Measurements from ENCODE around the gene ZNF620. TPM values are rescaled to one million over a fixed set of nuclear protein-coding genes. Genes with fewer than 3 reads are reported as not detected.

ZNF620 gene
- polyA plus RNA-seq, 1 donor (not counting 4 experiments of a cell fraction or from before 2014, with no cell fraction given), result 0.35 TPM

- H3K27ac ChIP-seq (ENCODE audit: control insufficient read depth, insufficient read depth, low read length), result no peak overlapping the region
- no peaks in the 10 kb centered on the region for H3K9me3 ChIP-seq (ENCODE audit: control insufficient read depth, low read depth, low read length)
- no peak overlapping the region for H3K9ac ChIP-seq (ENCODE audit: control insufficient read depth, extremely low read depth, insufficient read depth, low read length)
- peaks cover 15% of the 10 kb centered on the region for H4K20me1 ChIP-seq (ENCODE audit: control insufficient read depth, extremely low read depth, insufficient read depth, low read length)
- dilution Hi-C loops (cut with MboI; ENCODE audit: extremely low pct_ligation_motif_present, low sequenced_read_pairs), result no loop called here
- DNase-seq (ENCODE audit: low read depth, low spot score) (no peak), FAIRE-seq (no peak)
- H3K4me1 ChIP-seq (ENCODE audit: control insufficient read depth, extremely low read depth, insufficient read depth, low read length), result no peaks in the 10 kb centered on the region
- peaks cover 23 to 36% of the 10 kb centered on the region in 2 experiments for H3K36me3 ChIP-seq (ENCODE audit: control insufficient read depth in 2 of 2, extremely low read depth in 1 of 2, insufficient read depth in 2 of 2, low read length in 2 of 2)
- no peak overlapping the region for H2AFZ ChIP-seq (ENCODE audit: control insufficient read depth, low read length)
- H3K4me2 ChIP-seq (ENCODE audit: control insufficient read depth, extremely low read depth, insufficient read depth, low read depth, low read length), result no peak overlapping the region
- H3K79me2 ChIP-seq (ENCODE audit: control insufficient read depth, insufficient read depth, low read length), result peaks cover 9% of the 10 kb centered on the region
- no peak overlapping the region for H3K4me3 ChIP-seq (ENCODE audit: control insufficient read depth in 2 of 3, extremely low read depth in 1 of 3, insufficient read depth in 2 of 3, low read depth in 1 of 3, low read length in 3 of 3)
- TF ChIP-seq CTCF (optimal IDR thresholded peaks at IDR 0.05 in 1 of 3, IDR thresholded peaks at IDR 0.05 in 1 of 3, conservative IDR thresholded peaks at IDR 0.05 in 1 of 3; ENCODE audit: extremely low read depth in 1 of 3, insufficient read depth in 2 of 3, low read length in 3 of 3) (no peak), EZH2 (IDR thresholded peaks at IDR 0.05; ENCODE audit: low read length) (no peak)
- H3K27me3 ChIP-seq (ENCODE audit: control insufficient read depth, extremely low read depth, insufficient read depth, low read length), result no peaks in the 10 kb centered on the region
- no peaks in the 10 kb centered on the region for H3K9me1 ChIP-seq (ENCODE audit: control insufficient read depth, extremely low read depth, insufficient read depth, low read length)
These were observed 41.3 kb upstream of the ZNF620 start for GRCh38 chr3:40464339-40465110.

- peaks cover 6% of the 10 kb centered on the region for H3K79me2 ChIP-seq (ENCODE audit: control insufficient read depth, insufficient read depth, low read length)
- no peaks in the 10 kb centered on the region for H3K27me3 ChIP-seq (ENCODE audit: control insufficient read depth, extremely low read depth, insufficient read depth, low read length)
- no peak overlapping the region for H3K9ac ChIP-seq (ENCODE audit: control insufficient read depth, extremely low read depth, insufficient read depth, low read length)
- H3K27ac ChIP-seq (ENCODE audit: control insufficient read depth, insufficient read depth, low read length), result no peak overlapping the region
- no peak overlapping the region for H3K4me2 ChIP-seq (ENCODE audit: control insufficient read depth, extremely low read depth, insufficient read depth, low read depth, low read length)
- TF ChIP-seq CTCF (optimal IDR thresholded peaks at IDR 0.05 in 1 of 3, IDR thresholded peaks at IDR 0.05 in 1 of 3, conservative IDR thresholded peaks at IDR 0.05 in 1 of 3; ENCODE audit: extremely low read depth in 1 of 3, insufficient read depth in 2 of 3, low read length in 3 of 3), result no peak
- no peak for TF ChIP-seq EZH2 (IDR thresholded peaks at IDR 0.05; ENCODE audit: low read length)
- H2AFZ ChIP-seq (ENCODE audit: control insufficient read depth, low read length), result no peak overlapping the region
- H3K9me1 ChIP-seq (ENCODE audit: control insufficient read depth, extremely low read depth, insufficient read depth, low read length), result no peaks in the 10 kb centered on the region
- dilution Hi-C loops (cut with MboI; ENCODE audit: extremely low pct_ligation_motif_present, low sequenced_read_pairs), result no loop called here
- no peaks in the 10 kb centered on the region for H3K4me1 ChIP-seq (ENCODE audit: control insufficient read depth, extremely low read depth, insufficient read depth, low read length)
- H3K36me3 ChIP-seq (ENCODE audit: control insufficient read depth in 2 of 2, extremely low read depth in 1 of 2, insufficient read depth in 2 of 2, low read length in 2 of 2), result peaks cover 22 to 36% of the 10 kb centered on the region in 2 experiments
- H4K20me1 ChIP-seq (ENCODE audit: control insufficient read depth, extremely low read depth, insufficient read depth, low read length), result peaks cover 11% of the 10 kb centered on the region
- FAIRE-seq (no peak), DNase-seq (ENCODE audit: low read depth, low spot score) (no peak)
- no peak overlapping the region for H3K4me3 ChIP-seq (ENCODE audit: control insufficient read depth in 2 of 3, extremely low read depth in 1 of 3, insufficient read depth in 2 of 3, low read depth in 1 of 3, low read length in 3 of 3)
- H3K9me3 ChIP-seq (ENCODE audit: control insufficient read depth, low read depth, low read length), result no peaks in the 10 kb centered on the region
These were observed 40.8 kb upstream of the ZNF620 start for GRCh38 chr3:40465111-40465407.
